Body of pancreas (tissue), 4 donors: ENCODE results near the gene JSRP1.

Source experiments
- CTCF ChIP-seq, 7 experiments: fragments of 450-650 bp in 4 of 7; fragments of 200-600 bp in 3 of 7; sonication (generic) in 3 of 7; IDR thresholded peaks; one replicate each; pipeline ENCODE4 v1.5.1; 2016 to 2019; ENCODE audit warnings: antibody characterized with exemption in 7 of 7
- POLR2A ChIP-seq, 3 donors: fragments of 450-650 bp; IDR thresholded peaks; one replicate each; pipeline ENCODE4 v1.6.1; 2016; ENCODE audit warnings: antibody characterized with exemption in 3 of 3, mild to moderate bottlenecking in 2 of 3

- TF ChIP-seq CTCF (IDR thresholded peaks at IDR 0.05): no peak
- TF ChIP-seq POLR2A (IDR thresholded peaks at IDR 0.05): no peak
These were observed 27.8 kb downstream of the JSRP1 start for GRCh38 chr19:2228157-2229030.
